H4 (cell line): ENCODE measurements around the gene DNAJB8. TPM values are rescaled to one million over a fixed set of nuclear protein-coding genes. Genes with fewer than 3 reads are reported as not detected.

ENCODE experiments used
- DNase-seq: peaks from one replicate; pipeline ENCODE4 v3.0.0-alpha.2; 2015; ENCODE audit warnings: low spot score
- total RNA-seq: library from RNA; depleted of rRNA; stranded (reverse); fragments of >200 nt; shearing (Covaris generic); gene quantifications from 2 replicates; pipeline ENCODE4 v1.2.3, GENCODE V29; 2014

The DNAJB8 gene
- total RNA-seq, 1 experiment from 2014 or later: not detected

DNA sequence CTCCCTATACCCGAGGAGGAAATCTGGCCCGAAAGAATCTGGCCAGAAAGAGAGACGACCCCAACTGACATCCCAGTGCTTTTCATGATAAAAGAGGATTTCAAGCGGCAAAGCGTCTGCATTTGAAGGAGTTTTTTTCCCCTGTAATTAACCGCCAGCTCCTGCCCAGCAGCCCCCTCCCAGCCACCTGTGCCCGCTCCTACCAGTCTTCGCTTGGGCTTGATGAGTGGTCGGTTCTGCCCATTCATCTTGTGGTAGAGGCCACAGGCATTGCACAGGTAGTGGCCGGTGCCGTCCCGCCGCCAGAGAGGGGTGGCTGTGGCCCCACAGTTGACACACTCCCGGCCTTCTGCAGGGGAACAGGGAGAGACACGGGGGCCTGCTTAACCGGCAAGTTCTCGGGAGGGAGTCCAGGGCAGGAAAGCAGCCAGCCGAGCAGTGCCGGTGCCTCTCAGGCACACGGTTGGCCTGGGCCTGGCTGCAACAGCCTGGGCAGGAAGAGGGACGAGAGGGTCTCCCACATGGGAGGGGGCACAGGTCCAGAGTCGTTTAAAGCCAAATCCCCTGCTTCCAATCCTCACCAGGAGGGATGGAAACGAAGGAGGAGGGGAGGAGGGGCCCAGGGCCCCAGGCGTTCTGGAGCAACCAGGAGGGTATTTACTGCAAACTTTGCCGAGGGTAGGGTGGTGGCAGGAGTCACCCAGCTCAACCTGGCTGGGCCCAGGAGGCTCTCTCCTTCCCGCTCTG lies 17.1 kb upstream of the DNAJB8 start:
- DNase-seq: no peak

DNA sequence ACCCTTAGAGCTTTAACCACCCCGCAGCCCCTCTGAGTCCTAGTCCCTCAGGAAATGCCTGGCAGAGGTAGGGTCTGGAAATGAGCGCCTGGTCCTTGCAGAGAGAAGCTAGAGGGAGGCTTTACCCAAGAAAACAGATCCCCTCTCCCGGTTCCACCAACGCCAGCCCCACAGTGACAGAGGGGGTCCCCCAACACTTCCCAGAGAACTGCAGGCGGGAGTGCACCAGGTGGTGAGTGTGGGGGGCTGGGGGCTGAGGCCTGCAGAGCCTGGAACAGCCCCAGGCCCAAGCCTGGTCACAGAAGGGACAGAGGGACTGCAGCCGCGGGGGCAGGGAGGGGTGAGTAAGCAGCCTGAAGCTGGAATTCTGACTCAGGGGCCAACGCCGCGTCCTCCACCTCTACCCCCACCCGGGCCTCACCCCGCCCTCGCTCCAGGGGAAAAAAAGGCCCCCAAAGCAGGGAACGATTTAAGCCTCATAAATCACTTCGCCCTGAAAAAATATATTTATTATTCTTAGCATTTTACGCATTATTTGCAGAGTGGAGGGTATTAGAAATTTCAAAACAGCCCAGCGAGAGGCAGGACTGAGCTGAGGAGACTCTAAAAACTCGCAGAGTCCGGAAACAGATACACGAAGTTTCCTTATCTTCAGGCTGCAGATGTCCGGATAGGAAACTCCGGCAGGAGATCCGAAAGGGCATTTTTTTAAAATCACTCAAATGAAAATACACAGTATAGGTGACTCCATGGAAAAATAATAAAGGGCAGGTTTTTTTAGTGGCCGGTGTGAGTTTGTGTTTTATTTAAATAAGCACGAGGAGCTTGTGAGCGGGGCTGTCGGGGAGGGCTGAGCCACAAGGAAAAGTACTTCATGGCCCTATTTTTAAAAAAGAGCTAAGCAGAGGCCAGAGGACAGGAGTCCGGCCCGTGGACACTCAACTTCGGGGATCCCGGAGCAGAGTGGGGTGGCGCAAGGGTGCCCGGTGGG lies 16.3 kb upstream of the DNAJB8 start:
- no peak for DNase-seq

DNA sequence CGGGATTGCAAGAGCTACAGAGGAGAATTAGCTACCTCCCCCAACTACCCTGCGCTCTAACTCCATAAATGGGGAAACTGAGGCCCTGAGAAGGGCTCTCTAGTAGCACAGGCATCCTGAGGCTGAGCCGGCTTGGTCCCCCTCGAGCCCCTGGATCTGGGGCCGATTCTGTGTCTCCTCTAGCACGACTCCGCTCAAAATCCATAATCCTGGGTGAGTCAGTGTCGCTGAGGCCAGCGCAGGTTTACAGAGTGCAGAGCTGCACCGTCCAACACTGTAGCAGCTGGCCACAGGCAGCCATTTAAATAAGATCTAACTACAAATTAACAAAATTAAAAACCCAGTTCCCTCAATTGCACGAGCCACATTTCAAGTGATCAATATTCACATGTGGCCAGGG lies 15.5 kb upstream of the DNAJB8 start:
- no peak for DNase-seq

DNA sequence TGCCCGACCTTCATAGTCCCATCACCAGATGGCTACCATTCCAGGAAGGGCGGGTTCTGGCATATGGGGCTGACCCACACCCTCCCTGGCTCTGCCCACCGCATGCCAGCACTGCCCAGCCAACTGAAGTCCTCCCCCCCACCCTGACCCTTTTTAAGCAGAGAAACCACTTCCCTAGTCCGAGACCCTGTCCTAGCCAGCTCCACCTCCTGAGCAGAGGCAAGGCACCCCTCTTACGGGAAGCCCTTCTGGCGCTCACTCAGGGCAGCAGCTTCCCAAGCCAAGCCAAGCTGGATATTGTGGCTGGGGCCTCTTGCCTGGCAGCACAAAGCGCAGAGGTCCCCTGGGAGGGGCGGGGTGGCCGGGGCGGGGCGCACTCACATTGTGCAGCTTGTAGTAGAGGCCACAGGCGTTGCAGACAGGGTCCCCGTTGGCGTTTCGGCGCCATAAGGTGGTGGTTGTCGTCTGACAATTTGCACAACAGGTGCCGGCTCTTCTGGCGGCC lies 14.8 kb upstream of the DNAJB8 start:
- no peak for DNase-seq

DNA sequence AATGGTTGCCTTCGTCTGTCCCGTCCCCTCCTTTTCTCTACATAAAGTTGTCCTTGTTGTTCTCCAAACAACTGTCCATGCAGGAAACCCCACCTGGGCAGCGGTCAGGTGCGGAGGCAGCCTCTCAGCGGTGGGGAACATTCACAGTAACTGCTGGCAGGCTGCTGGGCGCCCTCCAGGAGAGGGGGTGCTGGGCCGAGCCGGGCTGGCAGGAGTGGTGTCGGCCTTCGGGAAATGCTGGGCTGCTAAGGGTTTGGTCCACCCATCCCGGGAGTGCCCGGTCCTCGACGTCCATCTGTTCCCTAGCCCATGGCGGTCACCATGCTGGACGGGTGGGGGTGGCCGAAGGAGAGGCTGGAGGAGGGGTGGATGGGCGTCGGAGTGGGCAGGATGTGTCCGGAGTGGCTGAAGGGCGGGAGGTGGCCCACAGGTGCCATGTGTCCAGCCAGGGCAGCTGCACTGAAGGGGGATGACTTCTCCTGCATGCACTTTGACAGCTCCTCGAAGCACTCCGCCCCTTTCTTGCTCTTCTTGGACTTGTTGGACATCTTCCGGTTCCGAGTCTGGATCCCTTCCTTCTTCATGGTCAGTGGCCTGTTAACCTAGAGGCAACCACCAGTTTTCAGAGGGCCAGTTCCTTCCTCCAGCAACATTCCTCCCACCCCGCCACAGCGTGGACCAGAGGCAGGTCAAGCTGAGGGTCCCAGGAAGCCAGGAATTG lies 14.2 kb upstream of the DNAJB8 start:
- no peak for DNase-seq

DNA sequence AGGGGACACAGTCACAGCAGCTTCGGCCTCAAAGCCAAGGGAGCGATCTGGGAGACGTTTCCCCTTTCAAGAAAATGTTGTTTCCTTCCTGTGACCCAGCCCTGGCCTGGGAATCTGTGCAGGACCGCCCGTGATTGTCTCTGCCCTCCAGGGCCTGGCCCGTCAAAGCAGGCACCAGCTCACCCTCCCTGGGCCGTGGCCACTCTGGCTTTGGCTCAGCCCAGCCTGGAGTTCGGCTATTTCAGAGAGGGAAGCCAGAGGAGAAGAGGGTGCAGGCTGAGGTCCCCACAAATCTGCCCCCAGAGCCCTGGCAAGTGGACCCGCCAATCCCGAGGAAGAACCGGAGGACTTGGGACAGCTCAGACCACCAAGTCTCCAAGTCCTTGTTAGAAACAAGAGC lies 13.6 kb upstream of the DNAJB8 start:
- DNase-seq: no peak

DNA sequence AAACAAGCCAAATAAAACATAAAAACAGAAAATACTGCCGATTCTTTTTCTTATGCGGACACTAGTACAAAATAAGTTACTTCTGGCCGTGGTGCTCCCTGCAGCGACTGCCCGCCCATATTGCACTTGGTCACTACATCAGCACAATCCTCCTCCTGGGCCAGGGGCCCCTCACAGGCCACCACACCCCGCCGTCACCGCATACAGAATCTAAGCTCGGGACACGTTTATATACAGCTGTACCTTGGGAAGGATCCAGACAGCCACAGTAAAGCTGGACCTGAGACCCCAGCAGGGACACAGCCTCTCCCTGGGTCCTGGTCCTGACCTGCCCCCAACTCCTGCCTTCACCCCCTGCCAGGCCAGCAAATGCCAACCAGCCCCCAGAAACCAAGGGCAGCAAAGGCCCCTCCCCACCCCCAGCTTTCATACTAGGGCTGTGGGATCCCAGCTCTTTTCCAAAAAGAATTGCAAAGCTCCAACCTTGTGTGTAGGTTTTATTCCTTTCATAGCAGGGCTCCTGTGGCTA lies 12.9 kb upstream of the DNAJB8 start:
- no peak for DNase-seq

DNA sequence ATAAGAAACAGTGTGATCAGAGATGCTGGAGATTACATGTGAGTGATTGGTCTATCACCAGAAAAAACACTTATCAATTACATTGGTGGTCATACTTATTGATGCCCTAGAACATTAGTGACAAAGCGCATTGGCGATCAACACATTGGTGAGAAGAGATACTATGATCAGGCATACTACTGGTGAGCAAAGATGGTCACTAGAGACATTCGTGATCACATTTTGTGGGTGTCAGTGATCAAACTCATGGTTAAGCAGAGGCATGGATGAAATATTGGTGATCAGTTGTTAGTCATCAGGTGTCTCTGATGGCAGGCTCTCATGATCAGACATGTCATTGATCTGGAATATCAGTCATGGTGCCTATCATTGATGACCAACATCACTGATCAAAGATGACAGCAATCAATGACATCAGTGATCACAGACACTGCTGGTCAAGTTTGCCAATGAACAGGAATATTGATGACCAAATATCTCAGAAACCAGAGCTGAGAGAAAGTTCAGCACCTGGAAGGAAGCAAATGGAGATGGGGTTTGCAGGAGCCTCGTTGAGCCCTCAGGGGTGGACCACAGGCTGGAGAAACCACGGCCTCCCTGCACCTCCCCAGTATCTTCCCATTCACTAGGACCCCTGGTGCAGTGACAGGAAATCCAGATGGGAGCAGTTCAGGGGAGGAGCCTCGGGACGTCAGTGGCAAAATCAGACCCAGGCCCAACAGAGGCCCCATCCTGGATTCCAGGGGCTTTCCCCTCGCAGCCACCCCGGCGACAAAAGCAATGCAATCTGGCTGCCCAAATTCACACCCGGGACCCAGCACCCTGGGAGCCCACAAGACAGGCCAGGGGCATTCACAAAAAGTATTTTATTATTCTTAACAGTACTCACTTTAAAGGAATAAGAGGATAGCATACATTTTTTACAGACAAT lies 12.2 kb upstream of the DNAJB8 start:
- DNase-seq: no peak

DNA sequence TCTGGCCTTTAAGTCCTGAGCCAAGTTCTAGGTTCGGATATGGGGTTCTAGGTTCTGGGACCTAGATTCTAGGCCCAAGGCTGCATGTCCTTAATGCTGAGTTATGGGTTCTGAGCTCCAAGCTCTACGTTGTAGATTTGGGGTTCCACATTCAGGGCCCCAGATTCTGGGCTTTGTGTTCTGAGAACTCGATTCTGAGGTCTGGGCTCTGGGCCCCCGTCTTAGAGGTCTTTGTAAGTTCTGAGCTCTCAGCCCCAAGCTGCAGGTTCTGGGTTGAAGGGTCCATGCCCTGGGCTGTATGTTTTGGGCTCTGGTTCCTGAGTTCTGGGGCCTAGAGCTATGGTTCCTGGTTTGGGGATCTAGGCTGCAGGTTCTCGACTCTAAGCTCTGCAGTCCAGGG lies 10.0 kb upstream of the DNAJB8 start:
- no peak for DNase-seq

DNA sequence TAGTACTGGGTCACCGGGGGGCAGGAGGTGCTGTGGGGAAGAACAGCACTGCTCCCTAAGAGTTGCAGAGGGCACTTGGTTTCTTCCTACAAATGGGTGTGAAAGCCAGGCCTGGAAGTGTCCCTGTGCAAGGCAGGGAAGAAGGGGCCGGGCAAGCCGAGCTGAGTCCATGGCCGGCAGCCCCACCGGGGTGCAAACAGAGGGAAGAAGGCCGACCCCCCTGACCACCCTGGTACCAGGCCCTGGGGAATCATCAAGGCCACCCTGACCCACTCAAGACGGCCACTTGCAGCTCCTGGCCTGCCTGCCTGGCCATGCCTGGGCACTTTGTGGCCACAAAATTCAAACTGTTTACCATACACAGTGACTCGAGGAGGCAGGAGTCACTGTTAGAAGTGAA lies 8.7 kb upstream of the DNAJB8 start:
- DNase-seq: no peak

DNA sequence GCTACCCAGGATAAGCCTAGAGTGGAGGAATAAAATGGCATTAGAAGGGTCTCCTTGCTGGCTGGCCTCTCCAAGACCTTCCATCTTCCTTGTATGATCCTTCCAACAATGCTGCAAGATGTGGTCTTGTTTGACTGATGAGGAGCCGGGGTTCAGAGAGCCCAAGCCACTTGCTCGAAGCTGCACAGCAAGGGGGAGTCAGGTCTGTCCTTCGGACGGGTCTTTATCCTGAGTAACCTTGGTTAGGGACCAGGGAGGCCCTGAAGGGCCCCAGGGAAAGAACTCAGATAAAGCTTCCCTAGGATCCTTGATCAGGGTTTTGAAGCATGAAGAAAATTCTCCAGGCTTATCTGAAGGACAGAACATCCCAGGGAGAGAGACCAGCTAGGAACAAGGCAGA lies 7.0 kb upstream of the DNAJB8 start:
- no peak for DNase-seq

DNA sequence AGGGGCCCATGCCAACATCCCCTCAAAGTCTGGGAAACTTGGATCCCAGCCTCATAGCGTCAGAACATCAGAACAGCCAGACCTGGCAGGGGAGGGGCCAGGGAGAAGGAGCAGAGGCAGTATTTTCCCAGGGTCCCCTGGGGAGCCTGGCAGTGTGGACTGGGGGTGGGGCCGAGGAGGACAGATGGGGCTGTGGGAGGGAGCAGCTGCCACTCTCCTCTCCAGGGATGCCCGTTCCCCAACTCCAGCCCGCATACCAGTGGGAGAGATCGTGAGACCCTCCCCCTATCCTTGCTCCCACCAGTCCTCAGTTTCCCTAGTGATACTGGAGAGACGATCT lies 6.5 kb upstream of the DNAJB8 start:
- no peak for DNase-seq

DNA sequence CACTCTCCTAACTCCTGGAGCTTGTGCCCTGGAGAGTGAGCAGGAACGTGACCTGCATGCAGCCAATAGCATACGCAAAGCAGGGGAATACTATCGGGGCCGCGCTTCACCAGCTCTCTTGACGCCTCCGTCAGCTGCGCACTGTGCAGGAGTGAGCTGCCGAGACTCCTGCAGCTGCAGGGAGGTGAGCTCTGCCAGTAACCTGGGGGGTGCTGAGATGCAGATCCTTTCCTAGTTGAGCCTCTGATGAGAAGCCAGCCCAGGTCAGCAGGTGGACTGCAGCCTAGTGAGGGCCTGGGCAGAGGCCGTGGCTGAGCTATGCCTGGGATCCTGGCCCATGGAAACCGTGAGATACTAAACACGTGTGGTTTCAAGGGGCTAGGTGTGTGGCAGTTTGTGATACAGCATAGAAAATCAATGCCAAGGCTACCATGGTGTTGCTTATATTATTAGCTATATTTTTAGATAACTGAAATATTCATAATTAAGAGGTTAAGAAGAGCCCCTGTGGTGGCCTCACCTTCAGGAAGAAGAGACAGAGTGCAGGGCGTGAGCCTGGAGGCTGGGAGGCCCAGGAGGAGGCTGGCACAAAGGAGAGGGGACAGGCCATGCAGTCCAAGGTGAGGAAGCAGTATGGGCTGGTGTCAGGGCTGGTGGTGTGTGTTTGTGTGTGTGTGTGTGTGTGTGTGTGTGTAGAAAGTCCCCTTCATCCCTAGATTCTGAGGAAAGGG lies 5.9 kb upstream of the DNAJB8 start:
- DNase-seq: no peak

DNA sequence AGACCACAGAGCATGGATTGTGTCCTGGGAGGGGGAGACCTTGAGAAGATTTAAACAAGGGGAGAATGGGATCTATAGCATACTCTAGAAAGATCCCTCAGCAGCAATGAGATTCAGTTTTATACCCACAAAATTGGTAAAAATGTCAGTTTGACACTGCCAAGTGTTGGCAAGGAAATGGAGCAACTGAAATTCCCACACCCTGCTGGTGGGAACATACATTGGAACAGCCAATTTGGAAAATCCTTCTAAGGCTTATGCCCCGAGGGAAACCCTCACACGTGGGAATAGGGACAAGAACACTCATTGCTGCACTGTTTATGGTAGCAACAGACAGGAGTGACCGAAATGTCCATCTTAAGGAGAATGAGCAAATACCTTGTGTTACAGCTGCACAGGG lies 5.0 kb upstream of the DNAJB8 start:
- DNase-seq: no peak

DNA sequence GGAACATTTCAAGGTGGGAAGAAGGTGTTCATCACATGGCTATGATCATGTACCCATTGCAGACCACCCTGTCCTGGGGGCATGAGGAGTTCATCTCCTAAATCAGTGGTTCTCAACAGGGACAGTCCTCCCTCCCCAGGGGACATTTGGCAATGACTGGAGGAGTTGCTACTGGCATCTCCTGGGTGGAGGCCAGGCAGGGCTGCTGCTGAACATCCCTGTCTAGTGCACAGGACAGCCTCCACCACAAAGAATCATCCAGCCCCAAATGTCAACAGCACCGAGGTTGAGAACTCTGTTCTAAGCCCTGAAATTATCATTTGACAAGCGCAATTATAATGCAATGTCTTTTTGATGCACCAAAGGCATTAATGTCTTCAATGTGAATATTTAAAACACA lies 4.4 kb upstream of the DNAJB8 start:
- no peak for DNase-seq

DNA sequence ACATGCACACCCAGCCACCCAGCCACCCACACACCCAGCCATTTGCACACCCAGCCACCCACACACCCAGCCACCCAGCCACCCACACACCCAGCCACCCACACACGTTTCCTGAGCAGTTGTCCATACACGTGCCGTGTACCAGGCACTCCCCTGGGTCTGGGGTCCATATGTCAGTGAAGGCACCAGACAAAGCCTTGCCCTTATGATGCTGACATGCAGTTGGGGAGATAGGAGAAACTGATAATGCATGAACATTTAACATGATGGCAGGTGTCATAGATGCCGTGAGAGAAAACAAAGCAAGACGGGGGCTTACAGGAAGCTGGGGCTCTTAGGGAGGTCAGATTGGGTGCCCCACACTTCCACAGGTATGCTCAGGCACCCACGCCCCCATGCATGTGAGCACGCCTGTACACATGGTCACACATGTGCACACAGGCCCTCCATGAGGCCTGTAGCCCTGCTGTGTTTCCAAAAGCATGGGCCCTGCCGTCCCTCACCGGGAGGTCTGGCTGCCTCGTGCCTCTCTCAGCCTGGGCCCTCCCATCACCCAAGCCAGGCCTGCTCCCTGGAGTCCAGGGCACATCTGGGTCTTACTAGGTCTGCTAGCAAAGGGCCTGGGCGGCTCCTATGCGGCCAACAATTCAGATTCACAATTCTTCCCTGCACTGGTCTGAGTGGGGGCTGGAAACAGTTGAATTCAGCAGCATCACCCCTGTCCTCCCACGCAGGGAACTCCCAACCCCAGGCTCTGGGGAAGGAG lies 3.6 kb upstream of the DNAJB8 start:
- DNase-seq: no peak

DNA sequence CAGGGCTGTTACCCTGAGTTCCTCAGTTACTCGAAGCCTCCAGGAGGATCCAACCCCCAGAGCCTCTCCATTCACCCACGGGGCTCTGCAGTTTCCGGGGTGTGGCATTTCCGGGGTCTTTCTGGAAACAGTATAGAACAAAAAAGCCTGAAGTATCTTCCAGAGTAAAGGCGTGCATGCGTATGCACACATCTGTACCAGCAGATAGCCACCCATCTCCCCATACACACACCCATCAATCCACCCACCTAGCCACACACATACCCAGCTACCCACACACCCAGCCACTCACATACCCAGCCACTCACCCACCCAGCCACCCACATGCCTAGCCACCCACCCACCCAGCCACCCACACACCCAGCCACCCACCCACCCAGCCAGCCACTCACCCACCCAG lies 2.9 kb upstream of the DNAJB8 start:
- DNase-seq: no peak

DNA sequence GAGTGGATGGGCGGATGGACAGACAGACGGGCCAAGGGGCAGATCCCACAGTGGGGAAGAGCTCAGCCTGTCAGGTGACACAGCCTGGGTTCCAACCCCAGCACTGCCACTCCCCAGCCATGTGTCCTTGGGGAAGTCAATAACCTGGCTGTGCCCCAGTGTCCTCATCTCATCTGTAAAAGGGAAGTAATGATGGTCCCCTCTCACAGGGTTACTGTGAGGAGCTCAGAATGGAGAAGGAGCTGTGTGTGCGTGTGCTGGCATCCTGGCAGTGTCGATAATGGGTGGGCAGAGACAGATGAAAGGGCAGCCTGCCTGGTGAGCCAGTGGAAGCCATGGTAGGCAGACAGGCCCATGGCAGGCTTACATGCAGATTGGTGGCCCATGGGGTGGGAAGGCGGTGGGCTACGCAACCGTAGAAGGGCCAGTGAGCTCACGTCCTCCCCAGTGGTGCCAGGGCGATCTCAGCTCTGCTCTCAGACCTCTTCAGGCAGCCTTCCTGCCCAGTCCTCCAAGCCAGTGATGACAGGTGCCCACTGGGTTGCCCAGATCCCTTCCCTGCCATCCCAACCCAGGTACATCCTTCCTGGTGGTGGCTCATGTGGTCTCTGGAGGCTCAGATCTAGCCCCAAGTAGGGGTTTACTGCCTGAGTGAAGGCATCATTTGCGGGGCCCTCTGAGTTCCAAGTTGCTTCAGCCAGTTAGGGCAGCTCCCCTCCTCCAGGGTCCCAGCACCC lies 2.3 kb upstream of the DNAJB8 start:
- DNase-seq: no peak

DNA sequence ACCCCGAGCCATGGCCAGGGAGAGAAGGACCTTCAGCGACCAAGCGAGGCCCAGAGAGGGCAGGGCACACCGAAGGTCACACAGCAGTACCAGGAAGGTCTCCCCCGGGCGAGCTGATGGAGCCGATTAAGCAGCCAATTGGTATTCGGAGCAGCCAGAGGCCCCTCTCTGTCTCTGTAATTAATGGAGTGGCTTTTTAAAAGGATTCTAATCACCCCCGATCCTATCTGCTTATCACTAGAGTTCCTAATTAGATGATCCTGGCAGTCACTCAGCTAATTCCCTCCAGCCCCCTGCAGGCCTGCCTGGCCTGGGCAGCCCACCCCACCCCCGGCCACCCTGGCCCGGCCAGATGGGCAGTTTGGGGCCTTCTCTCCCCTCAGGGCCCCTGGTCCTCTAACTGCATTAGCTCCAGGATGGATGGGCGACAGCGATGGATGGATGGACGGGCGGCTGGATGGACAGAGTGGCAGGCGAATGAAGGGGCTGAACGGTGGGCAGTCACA lies 1.6 kb upstream of the DNAJB8 start:
- DNase-seq: no peak
